Osteocyte (in vitro differentiated cells): ENCODE data around the gene NEDD1. TPM values are rescaled to one million over a fixed set of nuclear protein-coding genes. Genes with fewer than 3 reads are reported as not detected.

ENCODE experiments used
- DNase-seq: peaks from one replicate; pipeline ENCODE4 v3.0.0; 2021; ENCODE audit warnings: mixed read lengths; ENCODE audit not compliant: unreplicated experiment; ENCODE audit errors: extremely low spot score
- H3K27ac Mint-ChIP-seq: one replicate; pipeline ENCODE4 v1.8.0; 2021; ENCODE audit warnings: mild to moderate bottlenecking, mixed read lengths; ENCODE audit not compliant: unreplicated experiment
- H3K27me3 Mint-ChIP-seq: one replicate; pipeline ENCODE4 v1.8.0; 2021; ENCODE audit warnings: mixed read lengths; ENCODE audit not compliant: unreplicated experiment
- H3K36me3 Mint-ChIP-seq: one replicate; pipeline ENCODE4 v1.8.0; 2021; ENCODE audit warnings: mixed read lengths; ENCODE audit not compliant: unreplicated experiment
- H3K4me1 Mint-ChIP-seq: one replicate; pipeline ENCODE4 v1.8.0; 2021; ENCODE audit warnings: mixed read lengths; ENCODE audit not compliant: unreplicated experiment
- H3K4me3 Mint-ChIP-seq: one replicate; pipeline ENCODE4 v1.8.0; 2021; ENCODE audit warnings: mild to moderate bottlenecking, moderate library complexity, mixed read lengths; ENCODE audit not compliant: unreplicated experiment
- H3K9me3 Mint-ChIP-seq: one replicate; pipeline ENCODE4 v1.8.0; 2021; ENCODE audit warnings: mixed read lengths; ENCODE audit not compliant: unreplicated experiment
- long read RNA-seq: library from polyadenylated mRNA; unstranded; transcript quantifications from one replicate; pipeline ENCODE4 v2.0.0, GENCODE V29; 2021
- total RNA-seq: library from RNA; stranded (reverse); gene quantifications from 2 replicates; pipeline ENCODE4 v1.2.1, GENCODE V29; 2021
- TF ChIP-seq, protein P1 (sequence below): fragments of 200-600 bp; sonication (generic); IDR thresholded peaks from 2 replicates; pipeline ENCODE4 v1.5.0; 2021; ENCODE audit warnings: antibody characterized with exemption, mild to moderate bottlenecking, moderate library complexity

Gene NEDD1, protein sequence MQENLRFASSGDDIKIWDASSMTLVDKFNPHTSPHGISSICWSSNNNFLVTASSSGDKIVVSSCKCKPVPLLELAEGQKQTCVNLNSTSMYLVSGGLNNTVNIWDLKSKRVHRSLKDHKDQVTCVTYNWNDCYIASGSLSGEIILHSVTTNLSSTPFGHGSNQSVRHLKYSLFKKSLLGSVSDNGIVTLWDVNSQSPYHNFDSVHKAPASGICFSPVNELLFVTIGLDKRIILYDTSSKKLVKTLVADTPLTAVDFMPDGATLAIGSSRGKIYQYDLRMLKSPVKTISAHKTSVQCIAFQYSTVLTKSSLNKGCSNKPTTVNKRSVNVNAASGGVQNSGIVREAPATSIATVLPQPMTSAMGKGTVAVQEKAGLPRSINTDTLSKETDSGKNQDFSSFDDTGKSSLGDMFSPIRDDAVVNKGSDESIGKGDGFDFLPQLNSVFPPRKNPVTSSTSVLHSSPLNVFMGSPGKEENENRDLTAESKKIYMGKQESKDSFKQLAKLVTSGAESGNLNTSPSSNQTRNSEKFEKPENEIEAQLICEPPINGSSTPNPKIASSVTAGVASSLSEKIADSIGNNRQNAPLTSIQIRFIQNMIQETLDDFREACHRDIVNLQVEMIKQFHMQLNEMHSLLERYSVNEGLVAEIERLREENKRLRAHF
- total RNA-seq = 18.7 and 24.2 TPM in 2 replicates
- long read RNA-seq, full-length matches to known transcripts = 123 of 241 reads
- long read RNA-seq, partial matches to known transcripts = 57 of 241 reads
- long read RNA-seq, other reads (novel, unspliced or antisense) = 61 of 241 reads

DNA sequence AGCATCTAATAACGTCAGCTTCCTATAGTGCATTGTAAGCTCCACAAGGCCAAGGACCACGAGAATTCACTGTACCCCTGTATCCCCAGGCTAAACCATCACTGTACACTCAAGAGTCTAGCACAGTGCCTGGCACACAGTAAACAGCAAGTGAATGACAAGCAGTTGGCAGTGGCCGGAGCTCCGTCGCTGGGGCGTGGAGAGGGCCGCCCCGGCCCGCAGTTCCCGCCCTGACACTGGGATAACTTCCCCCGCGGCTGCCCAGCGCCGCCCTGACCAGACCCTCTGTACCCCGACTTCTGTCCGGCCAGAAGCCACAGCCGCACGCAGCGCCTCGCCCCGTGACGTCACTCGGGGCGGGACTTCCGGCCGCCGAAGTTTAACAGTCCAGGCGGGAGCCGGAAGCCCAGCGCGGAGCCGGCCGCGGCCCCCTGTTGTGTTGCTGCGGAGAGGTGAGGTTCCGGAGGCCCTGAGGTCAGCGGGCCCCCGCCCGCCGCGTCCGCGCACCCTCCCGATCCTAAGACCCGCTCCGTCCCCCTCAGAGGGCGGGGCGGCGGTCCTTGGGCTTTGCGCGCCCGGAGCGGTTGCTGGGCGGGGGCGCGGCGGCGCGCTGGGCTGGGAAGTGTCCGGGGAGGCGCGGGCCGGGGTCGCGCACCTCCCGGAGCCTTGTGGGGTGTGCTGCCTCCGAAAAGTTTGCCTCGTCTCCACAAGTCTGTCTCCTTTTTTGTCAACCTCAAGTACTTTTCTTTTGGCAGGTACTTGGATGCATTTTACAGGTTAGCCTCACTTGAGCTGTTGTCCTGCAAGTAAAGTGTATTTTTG, at the start of gene NEDD1:
Gene NEDD1, plus strand, starts transcription at position 409 of the 822 bp plus-strand sequence. CDS start 2,503 bp downstream, outside the sequence.
- Mint-ChIP-seq H3K27me3 (peaks cover 20% of the 10 kb centered on the region), H3K27ac (peak within 1 kb of the TSS; percentile 95), H3K4me1 (peaks cover 24% of the 10 kb centered on the region), H3K9me3 (no peaks in the 10 kb centered on the region), H3K36me3 (peaks cover 3% of the 10 kb centered on the region), H3K4me3 (peak within 1 kb of the TSS; percentile 91)
- peak; percentile 92 for DNase-seq
- TF ChIP-seq, protein P1, sequence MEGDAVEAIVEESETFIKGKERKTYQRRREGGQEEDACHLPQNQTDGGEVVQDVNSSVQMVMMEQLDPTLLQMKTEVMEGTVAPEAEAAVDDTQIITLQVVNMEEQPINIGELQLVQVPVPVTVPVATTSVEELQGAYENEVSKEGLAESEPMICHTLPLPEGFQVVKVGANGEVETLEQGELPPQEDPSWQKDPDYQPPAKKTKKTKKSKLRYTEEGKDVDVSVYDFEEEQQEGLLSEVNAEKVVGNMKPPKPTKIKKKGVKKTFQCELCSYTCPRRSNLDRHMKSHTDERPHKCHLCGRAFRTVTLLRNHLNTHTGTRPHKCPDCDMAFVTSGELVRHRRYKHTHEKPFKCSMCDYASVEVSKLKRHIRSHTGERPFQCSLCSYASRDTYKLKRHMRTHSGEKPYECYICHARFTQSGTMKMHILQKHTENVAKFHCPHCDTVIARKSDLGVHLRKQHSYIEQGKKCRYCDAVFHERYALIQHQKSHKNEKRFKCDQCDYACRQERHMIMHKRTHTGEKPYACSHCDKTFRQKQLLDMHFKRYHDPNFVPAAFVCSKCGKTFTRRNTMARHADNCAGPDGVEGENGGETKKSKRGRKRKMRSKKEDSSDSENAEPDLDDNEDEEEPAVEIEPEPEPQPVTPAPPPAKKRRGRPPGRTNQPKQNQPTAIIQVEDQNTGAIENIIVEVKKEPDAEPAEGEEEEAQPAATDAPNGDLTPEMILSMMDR = no peak

DNA sequence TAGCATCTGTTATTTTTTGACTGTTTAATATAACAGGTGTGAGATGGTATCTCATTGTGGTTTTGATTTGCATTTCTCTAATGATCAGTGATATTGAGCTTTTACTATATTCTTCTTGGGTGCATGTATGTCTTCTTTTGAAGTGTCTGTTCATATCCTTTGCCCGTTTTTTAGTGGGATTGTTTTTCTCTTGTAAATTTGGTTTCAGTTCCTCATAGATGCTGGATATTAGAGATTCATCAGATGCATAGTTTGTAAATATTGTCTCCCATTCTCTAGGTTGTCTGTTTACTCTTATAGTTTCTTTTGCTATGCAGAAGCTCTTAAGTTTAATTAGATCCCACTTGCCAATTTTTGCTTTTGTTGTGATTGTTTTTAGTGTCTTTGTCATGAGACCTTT, 48.9 kb upstream of the NEDD1 start:
- Mint-ChIP-seq H3K27ac (no peak overlapping the region), H3K9me3 (no peaks in the 10 kb centered on the region), H3K36me3 (no peaks in the 10 kb centered on the region), H3K27me3 (no peaks in the 10 kb centered on the region), H3K4me3 (no peak overlapping the region), H3K4me1 (peaks cover 3% of the 10 kb centered on the region)
- DNase-seq = no peak
- TF ChIP-seq, protein P1 = no peak

DNA sequence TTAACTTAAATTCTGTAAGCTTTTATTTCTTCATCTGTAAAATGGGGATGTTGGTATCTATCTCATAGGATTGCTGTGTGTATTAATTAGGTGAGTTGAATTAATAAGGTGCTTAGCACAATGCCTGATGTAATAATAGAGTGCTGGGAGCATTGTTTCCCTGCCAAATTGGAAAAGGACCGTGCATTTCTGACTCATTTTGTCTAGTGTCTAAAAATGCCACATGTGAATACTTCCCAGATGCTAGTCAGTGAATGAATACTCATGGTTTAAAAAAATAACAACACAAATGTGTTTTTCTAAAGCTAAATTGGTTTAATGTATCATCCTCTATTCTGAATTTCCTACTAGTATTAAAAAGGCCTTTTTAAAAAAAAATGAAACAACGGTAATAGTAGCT, 45.4 kb upstream of the NEDD1 start:
- DNase-seq = no peak

DNA sequence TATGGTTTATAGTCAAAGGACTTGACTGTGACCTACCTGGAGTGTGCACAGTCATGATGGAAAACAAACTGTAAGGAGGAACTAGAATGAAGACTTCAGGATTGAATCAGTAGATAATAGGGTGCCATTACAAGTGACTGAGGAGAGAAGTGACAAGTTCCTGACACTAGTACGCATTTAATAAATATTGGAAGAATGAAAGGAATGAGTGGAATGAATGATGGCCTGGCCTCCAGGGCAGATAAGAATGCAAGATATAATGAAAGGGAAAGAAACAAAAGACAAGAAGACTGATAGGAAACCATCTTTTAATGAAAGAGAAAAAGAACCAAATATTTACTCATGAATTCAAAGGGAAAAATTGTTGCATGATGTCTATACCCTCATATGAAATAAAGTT, 44.7 kb upstream of the NEDD1 start:
- Mint-ChIP-seq H3K27me3 (peaks cover 2% of the 10 kb centered on the region), H3K9me3 (no peaks in the 10 kb centered on the region), H3K4me3 (no peak overlapping the region), H3K4me1 (peaks cover 3% of the 10 kb centered on the region), H3K27ac (no peak overlapping the region), H3K36me3 (no peaks in the 10 kb centered on the region)
- no peak for DNase-seq
- TF ChIP-seq, protein P1 = no peak

More for the DNA sequence above, 45.4 kb upstream of the NEDD1 start:
- H3K27me3 Mint-ChIP-seq = peaks cover 2% of the 10 kb centered on the region
- H3K36me3 Mint-ChIP-seq = no peaks in the 10 kb centered on the region
- peaks cover 3% of the 10 kb centered on the region for H3K4me1 Mint-ChIP-seq
- TF ChIP-seq, protein P1 = no peak
- no peak overlapping the region for H3K27ac Mint-ChIP-seq
- no peak overlapping the region for H3K4me3 Mint-ChIP-seq
- no peaks in the 10 kb centered on the region for H3K9me3 Mint-ChIP-seq
